ENCODE data around the gene PRSS8. TPM values are rescaled to one million over a fixed set of nuclear protein-coding genes. Genes with fewer than 3 reads are reported as not detected.

Gene PRSS8
- total RNA-seq, 1 donor from 2014 or later: not detected

- ATAC-seq (no peak), DNase-seq (ENCODE audit: low spot score) (no peak)
- intact Hi-C loops (cut with DNase I): no loop called here
Measured at GRCh38 chr16:31131416-31131815, 4.1 kb downstream of the PRSS8 start.

DNA sequence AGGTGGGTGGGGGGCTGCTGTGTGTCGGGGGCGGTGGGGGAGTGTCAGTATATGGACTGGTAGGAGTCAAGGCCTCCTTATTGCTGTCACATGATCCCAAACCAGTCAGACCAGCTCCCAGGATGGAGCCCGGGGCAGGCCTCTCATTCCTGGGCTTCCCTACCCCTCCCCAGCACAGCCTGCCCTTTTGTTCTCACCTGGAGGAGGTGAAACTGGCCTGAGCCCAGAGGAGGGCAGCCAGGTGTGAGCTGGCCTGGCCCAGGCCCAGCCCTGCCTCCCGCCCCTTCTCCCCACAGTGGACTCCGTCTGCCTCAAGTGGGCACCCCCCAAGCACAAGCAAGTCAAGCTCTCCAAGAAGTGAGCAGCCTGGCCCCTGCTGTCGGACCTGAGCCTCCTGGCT is 4.6 kb downstream of the PRSS8 start:
- ATAC-seq: no peak
- no peak for DNase-seq (ENCODE audit: low spot score)
- intact Hi-C loops (cut with DNase I): no loop called here

DNA sequence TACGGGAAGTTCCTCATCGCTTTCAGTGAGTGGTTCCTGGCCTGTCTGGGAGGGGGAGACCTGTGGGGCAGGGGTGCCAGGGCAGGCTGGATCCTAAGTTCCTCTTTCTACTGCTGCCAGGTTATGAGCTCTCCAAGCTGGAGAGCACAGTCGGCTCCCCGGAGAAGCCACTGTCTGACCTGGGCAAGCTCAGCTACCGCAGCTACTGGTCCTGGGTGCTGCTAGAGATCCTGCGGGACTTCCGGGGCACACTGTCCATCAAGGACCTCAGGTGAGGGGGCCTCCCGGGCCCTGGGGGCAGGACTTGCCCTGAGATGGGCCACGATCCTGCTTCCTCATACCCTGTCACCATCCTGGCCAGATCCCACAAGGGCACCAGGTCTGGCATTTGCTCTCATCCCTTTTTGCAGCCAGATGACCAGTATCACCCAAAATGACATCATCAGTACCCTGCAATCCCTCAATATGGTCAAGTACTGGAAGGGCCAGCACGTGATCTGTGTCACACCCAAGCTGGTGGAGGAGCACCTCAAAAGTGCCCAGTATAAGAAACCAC is 5.1 kb downstream of the PRSS8 start:
- no peak for ATAC-seq
- intact Hi-C loops (cut with DNase I): no loop called here
- no peak for DNase-seq (ENCODE audit: low spot score)

DNA sequence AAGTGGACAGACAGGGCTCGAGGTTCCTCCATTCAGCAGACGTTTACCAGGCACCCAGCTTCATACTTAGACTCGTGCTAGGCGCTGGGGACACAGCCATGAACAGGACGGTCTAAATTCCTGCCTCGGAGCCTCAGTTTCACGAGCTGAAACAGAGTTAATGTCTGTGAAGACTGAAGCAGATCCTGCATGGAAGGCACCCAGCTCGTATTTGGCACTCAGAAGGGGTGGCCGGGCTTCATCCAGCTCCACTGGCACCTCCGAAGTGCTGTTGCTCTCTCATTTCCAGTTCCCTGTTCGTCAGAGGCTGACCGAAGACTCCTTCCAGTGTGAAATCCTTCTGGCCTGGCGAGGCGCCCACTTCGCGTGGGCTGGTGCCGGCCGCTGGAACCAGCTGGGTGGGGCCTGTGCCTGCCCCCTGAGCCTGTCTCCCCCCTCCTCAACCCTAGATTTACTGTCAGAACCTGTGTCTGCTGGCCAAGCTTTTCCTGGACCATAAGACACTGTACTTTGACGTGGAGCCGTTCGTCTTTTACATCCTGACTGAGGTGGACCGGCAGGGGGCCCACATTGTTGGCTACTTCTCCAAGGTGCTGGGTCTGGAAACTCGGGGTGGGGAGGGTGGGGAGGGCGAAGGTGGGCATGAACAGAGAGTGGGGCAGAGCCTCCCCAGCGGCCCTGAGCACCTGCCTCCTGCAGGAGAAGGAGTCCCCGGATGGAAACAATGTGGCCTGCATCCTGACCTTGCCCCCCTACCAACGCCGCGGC is 5.8 kb downstream of the PRSS8 start:
- DNase-seq (ENCODE audit: low spot score): no peak
- intact Hi-C loops (cut with DNase I): no loop called here
- peak; percentile 51 for ATAC-seq

GRCh38 chr16:31128711-31129567 is 6.6 kb downstream of the PRSS8 start:
- DNase-seq (ENCODE audit: low spot score) (no peak), ATAC-seq (peak; percentile 70)
- intact Hi-C loops (cut with DNase I): no loop called here

DNA sequence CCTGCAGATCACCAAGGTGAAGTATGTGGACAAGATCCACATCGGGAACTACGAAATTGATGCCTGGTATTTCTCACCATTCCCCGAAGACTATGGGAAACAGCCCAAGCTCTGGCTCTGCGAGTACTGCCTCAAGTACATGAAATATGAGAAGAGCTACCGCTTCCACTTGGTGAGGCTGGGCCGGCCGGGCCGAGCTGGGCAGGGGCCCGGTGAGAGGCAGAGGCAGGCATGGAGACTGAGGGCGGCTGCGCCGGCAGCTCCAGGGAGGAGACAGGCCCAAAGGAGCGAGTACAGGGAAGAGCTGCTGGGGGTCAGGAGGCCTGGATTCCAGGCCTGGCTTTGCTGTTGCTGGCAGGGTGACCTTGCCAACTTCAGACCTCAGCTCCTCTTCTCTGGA is 8.3 kb downstream of the PRSS8 start:
- ATAC-seq: no peak
- DNase-seq (ENCODE audit: low spot score): no peak
- intact Hi-C loops (cut with DNase I): no loop called here

- intact Hi-C loops (cut with DNase I): no loop called here
- ATAC-seq: no peak
- no peak for DNase-seq (ENCODE audit: low spot score)
Measured at GRCh38 chr16:31125844-31126243, 9.7 kb downstream of the PRSS8 start.

- ATAC-seq: no peak
- no peak for DNase-seq (ENCODE audit: low spot score)
- intact Hi-C loops (cut with DNase I): no loop called here
Measured at GRCh38 chr16:31120129-31120528, 15.4 kb downstream of the PRSS8 start.

DNA sequence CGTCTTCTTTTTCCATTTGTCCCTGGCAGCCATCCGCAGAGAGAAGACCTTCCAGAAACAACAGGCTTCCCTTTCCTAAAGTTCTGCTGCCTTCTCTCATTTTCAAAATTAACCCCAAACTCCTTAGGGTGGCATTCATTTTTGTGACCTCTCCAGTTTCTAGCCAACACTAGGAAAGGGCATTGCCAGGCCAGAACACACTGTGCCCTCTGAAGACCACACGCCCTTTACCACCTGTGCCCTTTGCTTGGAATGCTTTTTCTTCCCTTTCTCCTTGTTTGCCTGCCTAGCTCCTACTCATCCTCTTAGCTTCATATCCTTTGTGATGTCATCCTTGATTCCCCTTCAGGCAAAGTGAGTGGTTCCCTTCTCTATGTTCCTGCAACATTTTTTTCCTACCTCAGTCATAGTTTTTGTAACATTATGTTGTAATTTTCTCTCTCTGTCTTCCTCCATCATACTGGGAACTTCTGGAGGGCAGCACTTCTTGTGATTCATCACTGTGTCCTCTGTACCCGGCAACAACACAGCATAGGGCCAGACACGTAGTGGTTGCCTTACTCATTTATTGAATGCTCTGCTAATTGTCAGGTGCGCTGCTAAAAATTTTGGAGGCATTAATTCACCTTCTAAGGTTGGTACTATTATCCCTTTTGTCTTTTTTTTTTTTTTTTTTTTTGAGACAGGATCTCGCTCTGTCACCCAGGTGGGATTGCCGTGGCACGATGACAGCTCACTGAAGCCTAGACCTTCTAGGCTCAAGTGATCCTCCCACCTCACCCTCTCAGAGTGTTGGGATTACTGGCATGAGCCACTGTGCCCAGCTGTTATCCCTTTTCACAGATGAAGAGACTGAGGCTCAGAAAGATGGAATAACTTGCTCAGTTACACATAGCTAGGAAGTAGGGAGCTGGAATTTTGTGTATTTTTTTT is 17.0 kb downstream of the PRSS8 start:
- DNase-seq (ENCODE audit: low spot score): no peak
- intact Hi-C loops (cut with DNase I): no loop called here
- no peak for ATAC-seq

- ATAC-seq (peak; percentile 95), DNase-seq (ENCODE audit: low spot score) (peak; percentile 99)
- intact Hi-C loops (cut with DNase I): no loop called here
Measured at GRCh38 chr16:31117384-31118222, 17.9 kb downstream of the PRSS8 start, which contains the start of gene KAT8. Gene KAT8 (plus strand): TSS chr16:31117664. CDS start chr16:31117682, 18 bp downstream.

DNA sequence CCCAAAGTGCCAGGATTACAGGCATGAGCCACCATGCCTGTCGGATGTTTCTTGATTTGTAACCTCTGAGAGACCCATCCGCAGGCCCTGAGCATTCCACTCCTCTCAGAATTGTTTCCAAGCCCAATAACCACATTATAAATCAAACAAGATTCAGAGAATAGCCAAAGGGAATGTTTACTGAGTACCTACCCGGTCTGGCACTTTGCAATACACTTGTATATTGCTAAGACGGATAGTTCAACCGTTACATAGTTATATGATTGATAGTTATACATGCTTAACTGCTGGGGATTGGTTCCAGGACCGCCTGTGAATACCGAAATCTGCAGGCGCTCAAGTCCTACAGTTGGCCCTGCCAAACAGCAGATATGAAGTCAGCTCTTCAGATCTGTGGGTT is 21.1 kb downstream of the PRSS8 start:
- intact Hi-C loops (cut with DNase I): no loop called here
- no peak for ATAC-seq

GRCh38 chr16:31113121-31114120 is 22.1 kb downstream of the PRSS8 start:
- DNase-seq (ENCODE audit: low spot score) (no peak), ATAC-seq (no peak)
- intact Hi-C loops (cut with DNase I): no loop called here

More for the DNA sequence above, 21.1 kb downstream of the PRSS8 start:
- no peak for DNase-seq (ENCODE audit: low spot score)

- ATAC-seq: no peak
- intact Hi-C loops (cut with DNase I): no loop called here
- DNase-seq (ENCODE audit: low spot score): no peak
Measured at GRCh38 chr16:31112711-31113110, 22.8 kb downstream of the PRSS8 start.

GRCh38 chr16:31111881-31112466 is 23.6 kb downstream of the PRSS8 start:
- ATAC-seq: no peak
- intact Hi-C loops (cut with DNase I): no loop called here
- no peak for DNase-seq (ENCODE audit: low spot score)

DNA sequence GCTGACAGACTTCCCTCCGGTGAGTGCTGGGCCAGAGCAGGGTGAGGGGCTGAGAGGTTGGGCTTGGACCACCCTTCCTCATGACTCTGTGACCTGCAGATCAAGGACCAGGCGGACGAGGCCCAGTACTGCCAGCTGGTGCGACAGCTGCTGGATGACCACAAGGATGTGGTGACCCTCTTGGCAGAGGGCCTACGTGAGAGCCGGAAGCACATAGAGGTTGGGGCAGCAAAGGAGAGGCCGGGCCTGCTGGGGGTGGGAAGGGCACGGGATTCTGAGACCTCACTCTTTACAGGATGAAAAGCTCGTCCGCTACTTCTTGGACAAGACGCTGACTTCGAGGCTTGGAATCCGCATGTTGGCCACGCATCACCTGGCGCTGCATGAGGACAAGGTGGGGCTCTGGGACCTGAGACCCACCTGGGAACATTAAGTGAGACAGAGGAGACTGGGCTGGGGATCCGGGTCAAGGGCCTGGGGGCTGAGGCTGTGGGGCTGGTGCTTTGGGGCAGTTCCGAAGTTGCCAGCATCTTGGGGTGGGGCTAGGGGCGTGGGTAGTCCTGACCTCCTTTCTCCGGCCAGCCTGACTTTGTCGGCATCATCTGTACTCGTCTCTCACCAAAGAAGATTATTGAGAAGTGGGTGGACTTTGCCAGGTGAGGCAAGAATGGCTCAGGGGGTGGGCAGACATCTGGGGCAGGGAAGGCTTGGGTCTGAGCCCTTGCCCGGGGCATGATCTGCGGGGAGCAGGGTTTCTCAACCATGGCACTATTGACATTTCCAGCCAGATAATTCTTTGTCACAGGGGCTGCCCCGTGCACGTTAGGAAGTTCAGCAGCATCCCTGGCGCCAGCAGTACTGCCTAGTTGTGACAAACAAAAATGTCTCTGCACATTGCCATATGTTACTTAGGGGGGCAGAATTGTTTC is 25.2 kb downstream of the PRSS8 start:
- no peak for ATAC-seq
- no peak for DNase-seq (ENCODE audit: low spot score)
- intact Hi-C loops (cut with DNase I): no loop called here
